GM04504 (cell line): ENCODE data around the gene PTPN23.

ENCODE experiments used
- DNase-seq: peaks from one replicate; pipeline ENCODE4 v3.0.0-alpha.2; 2012; ENCODE audit warnings: low read depth

The PTPN23 gene

GRCh38 chr3:47407237-47407636, 26.4 kb downstream of the PTPN23 start:
- no peak for DNase-seq

- no peak for DNase-seq
Observed at GRCh38 chr3:47407896-47408838, 27.3 kb downstream of the PTPN23 start.

DNA sequence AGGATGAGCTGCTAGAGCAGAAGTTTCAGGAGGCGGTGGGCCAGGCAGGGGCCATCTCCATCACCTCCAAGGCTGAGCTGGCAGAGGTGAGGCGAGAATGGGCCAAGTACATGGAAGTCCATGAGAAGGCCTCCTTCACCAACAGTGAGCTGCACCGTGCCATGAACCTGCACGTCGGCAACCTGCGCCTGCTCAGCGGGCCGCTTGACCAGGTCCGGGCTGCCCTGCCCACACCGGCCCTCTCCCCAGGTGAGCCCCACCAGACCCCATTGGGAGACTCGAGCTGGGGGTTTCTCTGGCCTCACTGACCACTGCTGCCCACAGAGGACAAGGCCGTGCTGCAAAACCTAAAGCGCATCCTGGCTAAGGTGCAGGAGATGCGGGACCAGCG, 28.0 kb downstream of the PTPN23 start:
- no peak for DNase-seq

- no peak for DNase-seq
Observed at GRCh38 chr3:47409284-47409683, 28.5 kb downstream of the PTPN23 start.

GRCh38 chr3:47409688-47410416, 29.0 kb downstream of the PTPN23 start:
- no peak for DNase-seq

DNA sequence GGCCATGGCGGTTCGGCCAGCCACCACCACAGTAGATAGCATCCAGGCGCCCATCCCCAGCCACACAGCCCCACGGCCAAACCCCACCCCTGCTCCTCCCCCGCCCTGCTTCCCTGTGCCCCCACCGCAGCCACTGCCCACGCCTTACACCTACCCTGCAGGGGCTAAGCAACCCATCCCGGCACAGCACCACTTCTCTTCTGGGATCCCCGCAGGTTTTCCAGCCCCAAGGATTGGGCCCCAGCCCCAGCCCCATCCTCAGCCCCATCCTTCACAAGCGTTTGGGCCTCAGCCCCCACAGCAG, 29.5 kb downstream of the PTPN23 start:
- DNase-seq, result no peak

- DNase-seq, result no peak
Observed at GRCh38 chr3:47410801-47411646, 30.2 kb downstream of the PTPN23 start.

DNA sequence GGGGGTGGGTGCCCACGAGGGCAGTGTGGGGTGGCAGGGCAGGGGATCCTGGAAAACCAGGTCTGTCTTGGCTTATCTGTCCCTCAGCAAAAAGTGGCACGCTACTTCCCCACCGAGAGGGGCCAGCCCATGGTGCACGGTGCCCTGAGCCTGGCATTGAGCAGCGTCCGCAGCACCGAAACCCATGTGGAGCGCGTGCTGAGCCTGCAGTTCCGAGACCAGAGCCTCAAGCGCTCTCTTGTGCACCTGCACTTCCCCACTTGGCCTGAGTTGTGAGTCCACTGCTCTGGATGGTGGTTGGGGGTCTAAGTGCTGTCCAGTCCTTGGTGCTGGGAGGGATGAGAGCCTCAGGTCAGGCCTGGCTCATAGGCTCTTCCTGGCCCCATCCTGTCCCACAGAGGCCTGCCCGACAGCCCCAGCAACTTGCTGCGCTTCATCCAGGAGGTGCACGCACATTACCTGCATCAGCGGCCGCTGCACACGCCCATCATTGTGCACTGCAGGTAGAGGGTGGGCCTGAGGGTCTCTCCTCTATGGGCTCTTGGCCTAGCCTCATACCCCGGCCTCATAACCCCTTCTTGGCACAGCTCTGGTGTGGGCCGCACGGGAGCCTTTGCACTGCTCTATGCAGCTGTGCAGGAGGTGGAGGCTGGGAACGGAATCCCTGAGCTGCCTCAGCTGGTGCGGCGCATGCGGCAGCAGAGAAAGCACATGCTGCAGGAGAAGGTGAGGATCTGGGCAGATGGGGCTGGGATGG, 31.1 kb downstream of the PTPN23 start:
- no peak for DNase-seq

DNA sequence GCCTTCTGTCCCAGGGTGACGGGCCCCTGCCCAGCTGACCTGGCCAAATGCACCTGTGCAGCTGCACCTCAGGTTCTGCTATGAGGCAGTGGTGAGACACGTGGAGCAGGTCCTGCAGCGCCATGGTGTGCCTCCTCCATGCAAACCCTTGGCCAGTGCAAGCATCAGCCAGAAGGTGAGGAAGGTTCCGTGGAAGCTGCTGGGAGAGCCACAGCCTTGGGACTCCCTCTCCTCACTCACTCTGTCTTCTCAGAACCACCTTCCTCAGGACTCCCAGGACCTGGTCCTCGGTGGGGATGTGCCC, 31.6 kb downstream of the PTPN23 start:
- no peak for DNase-seq

DNA sequence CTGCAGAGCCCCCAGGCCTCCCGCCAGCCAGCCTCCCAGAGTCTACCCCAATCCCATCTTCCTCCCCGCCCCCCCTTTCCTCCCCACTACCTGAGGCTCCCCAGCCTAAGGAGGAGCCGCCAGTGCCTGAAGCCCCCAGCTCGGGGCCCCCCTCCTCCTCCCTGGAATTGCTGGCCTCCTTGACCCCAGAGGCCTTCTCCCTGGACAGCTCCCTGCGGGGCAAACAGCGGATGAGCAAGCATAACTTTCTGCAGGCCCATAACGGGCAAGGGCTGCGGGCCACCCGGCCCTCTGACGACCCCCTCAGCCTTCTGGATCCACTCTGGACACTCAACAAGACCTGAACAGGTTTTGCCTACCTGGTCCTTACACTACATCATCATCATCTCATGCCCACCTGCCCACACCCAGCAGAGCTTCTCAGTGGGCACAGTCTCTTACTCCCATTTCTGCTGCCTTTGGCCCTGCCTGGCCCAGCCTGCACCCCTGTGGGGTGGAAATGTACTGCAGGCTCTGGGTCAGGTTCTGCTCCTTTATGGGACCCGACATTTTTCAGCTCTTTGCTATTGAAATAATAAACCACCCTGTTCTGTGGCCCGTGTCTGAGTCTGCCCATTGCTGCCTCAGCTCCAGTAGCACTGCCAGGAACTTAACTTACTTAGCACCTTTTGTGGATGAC, 32.2 kb downstream of the PTPN23 start:
- no peak for DNase-seq

DNA sequence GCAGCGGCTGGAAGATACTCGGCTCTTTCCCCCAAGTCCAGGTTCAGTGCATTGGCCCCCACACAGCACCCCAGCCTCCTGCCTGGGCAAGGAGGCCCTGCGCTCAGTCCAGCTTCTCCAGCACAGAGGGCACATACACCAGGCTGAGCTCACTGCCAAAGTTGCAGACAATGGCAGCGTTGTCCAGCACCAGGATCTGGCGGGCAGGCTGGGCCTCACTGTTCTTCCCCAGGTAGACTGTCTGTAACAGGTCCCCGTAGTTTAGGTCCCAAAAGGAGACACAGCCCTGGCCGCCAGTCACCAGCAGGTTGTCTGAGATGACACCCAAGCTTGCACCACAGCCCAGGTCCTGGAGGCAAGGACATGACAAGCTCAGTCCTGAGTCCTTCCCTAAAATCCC, 32.9 kb downstream of the PTPN23 start:
- no peak for DNase-seq

DNA sequence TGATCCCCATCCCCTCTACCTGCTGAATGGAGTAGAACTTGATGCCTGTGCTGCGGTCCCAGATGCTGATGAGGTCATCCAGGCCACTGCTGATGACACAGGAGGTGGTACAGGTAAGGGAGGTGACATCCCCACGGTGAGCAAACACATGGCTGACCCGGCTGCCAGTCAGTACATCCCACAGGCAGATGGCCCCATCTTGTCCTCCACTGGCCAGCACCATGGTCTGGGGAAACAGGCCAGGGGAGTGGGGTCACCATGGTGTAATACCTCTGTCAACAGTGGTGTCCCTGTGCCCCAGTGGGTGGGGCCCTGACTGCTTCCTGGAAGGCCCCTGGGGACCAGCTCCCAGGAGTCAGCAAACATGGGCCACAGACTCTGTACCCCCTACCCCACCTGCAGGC, 33.3 kb downstream of the PTPN23 start:
- no peak for DNase-seq

- DNase-seq, result no peak
Observed at GRCh38 chr3:47414666-47415587, 34.1 kb downstream of the PTPN23 start.

DNA sequence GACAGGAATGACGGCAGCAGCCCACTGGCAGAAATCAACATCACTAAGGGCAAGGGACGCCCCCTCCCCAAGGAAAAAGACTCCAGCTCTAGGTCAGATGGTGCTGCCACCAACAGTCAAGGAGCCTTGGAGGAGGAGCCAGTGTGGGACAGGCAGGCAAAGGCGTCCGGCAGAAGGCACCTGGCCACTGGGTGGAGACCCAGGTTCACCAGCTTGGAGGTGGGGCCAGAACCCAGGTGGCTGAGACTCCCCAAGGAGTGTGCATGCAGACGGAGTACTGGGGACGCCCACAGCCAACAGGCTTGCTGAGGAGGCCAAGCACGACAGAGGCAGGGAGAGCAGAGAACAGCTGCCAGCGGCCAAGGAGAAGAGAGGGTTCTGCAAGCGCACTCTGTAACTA, 35.2 kb downstream of the PTPN23 start:
- no peak for DNase-seq

DNA sequence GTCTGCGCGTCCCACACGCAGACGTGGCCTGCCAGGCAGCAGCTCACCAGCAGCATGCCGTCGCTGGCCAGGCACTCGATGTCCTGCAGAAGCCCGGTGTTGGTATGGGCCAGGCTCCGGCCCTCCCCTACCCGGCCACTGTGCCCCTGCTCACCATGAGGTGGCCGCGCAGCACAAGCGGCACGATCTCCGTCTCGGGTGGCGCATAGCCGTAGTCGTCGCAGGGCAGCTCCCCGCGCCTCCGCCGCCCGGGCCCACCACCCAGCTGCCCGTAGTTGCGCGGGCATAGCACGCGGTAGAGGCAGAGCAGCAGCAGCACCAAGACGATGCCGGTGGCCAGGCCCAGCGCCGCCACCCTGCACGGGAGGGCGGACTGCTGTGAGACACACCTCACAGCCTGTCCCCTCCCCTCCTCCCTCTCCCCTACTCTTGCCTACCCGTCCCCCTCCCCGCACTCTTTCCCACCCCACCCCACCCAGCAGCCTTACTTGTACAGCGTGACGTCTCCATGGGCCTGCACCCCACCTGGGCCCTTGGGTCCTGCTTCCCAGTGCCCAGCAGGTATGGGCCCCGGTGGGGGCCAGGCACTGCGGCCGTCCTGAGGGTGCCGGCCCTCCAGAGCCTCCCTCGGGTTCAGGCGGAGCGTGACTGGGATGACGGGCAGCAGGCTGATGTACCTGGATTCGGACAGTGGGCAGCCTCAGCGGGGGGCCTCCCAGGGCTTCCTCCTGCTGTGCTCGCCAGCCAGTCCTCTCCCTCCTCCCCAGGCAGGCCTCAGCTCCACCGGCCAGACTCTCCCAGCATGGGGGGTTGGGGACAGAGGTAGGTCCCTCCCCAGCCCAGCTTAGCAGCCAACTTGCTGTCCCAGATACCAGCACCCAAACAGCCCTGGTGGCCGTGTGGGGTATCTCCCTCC, 37.6 kb downstream of the PTPN23 start:
- DNase-seq, result no peak

DNA sequence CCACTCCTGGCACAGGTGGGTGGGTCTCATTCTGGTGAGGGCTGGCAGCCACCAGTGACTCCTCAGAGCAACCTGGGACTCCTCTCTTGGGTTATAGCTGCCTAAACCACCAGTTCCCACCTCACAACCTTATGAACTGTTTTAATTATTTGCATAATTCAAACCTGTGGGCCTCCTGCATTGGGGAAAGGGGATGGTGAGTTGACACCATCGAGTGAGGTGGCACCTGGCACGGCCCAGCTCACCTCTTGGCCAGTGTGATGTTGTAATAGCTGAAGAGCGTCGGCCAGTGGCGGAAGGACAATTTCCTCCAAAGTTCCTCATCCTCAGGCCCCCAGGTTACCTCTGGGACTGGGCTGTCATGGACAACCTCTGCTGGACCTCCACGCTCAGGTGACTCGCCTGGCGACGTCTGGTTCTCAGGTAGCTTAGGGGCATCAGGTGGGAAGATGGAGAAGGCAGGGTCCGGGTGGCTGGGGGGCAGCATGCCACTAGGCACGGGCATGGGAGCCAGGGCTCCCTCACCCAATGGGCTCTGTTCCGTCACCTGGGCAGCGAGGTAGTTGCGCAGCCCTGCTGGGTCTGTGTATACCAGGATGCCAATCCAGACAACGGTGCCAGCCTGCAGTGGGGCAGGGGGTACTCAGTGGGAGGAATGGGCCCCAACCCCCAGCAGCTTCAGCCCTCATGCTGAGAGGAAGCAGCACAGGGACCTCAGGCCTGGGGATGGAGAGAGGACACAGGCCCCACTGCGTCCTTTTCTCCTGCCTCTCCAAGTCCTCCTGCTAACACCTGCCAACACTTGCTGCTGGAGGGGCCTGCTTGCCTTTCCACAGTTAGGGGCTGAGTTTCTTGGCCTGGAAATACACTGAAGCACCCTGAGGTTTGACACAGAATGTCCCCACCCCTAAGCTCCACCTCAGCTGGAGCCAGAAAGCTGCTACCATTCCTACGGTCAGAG, 38.5 kb downstream of the PTPN23 start:
- no peak for DNase-seq

GRCh38 chr3:47420044-47420430, 39.2 kb downstream of the PTPN23 start:
- DNase-seq, result no peak
